ENCODE data around the gene ST6GALNAC3.
"Not testable (repeated sequence)": the region's sequence is repeated elsewhere in the genome, so short reads cannot be mapped to it uniquely, and the experiment has no call there.

Gene ST6GALNAC3

GRCh38 chr1:76341816-76342215, 267.3 kb downstream of the ST6GALNAC3 start:
- not testable (repeated sequence) for ATAC-seq (replicated peaks); H3K4me3 Mint-ChIP-seq; H3K27me3 Mint-ChIP-seq; H3K9me3 Mint-ChIP-seq; DNase-seq; H3K27ac Mint-ChIP-seq
- Mint-ChIP-seq H3K36me3 (peaks cover 9 to 15% of the 10 kb centered on the region in 2 donors), H3K4me1 (peaks cover 3 to 13% of the 10 kb centered on the region in 2 donors)

- no peak overlapping the region for H3K4me3 Mint-ChIP-seq
- H3K27me3 Mint-ChIP-seq, result no peaks in the 10 kb centered on the region
- peaks cover 3 to 13% of the 10 kb centered on the region in 2 donors for H3K4me1 Mint-ChIP-seq
- H3K36me3 Mint-ChIP-seq, result peaks cover 12 to 15% of the 10 kb centered on the region in 2 donors
- DNase-seq (no peak), ATAC-seq (replicated peaks) (no peak)
- no peak overlapping the region for H3K27ac Mint-ChIP-seq
- H3K9me3 Mint-ChIP-seq, result peaks cover 3 to 5% of the 10 kb centered on the region in 2 donors
Measured at GRCh38 chr1:76343356-76343755, 268.8 kb downstream of the ST6GALNAC3 start.

GRCh38 chr1:76351655-76352054, 277.1 kb downstream of the ST6GALNAC3 start:
- peaks cover 6 to 11% of the 10 kb centered on the region in 2 donors for H3K4me1 Mint-ChIP-seq
- ATAC-seq (replicated peaks), result no peak
- H3K27ac Mint-ChIP-seq, result no peak overlapping the region
- DNase-seq, result no peak
- peaks cover 0 to 2% of the 10 kb centered on the region in 2 donors for H3K9me3 Mint-ChIP-seq
- peaks cover 3 to 10% of the 10 kb centered on the region in 2 donors for H3K36me3 Mint-ChIP-seq
- no peak overlapping the region for H3K4me3 Mint-ChIP-seq
- no peaks in the 10 kb centered on the region for H3K27me3 Mint-ChIP-seq

GRCh38 chr1:76352741-76353435, 278.3 kb downstream of the ST6GALNAC3 start:
- no peaks in the 10 kb centered on the region for H3K27me3 Mint-ChIP-seq
- H3K27ac Mint-ChIP-seq, result no peak overlapping the region
- DNase-seq (no peak), ATAC-seq (replicated peaks) (no peak)
- peaks cover 0 to 2% of the 10 kb centered on the region in 2 donors for H3K9me3 Mint-ChIP-seq
- H3K4me1 Mint-ChIP-seq, result peaks cover 6 to 11% of the 10 kb centered on the region in 2 donors
- no peak overlapping the region for H3K4me3 Mint-ChIP-seq
- H3K36me3 Mint-ChIP-seq, result peaks cover 3 to 10% of the 10 kb centered on the region in 2 donors

GRCh38 chr1:76354236-76354635, 279.7 kb downstream of the ST6GALNAC3 start:
- DNase-seq (no peak), ATAC-seq (replicated peaks) (no peak)
- no peak overlapping the region for H3K4me3 Mint-ChIP-seq
- no peak overlapping the region for H3K27ac Mint-ChIP-seq
- H3K9me3 Mint-ChIP-seq, result peaks cover 0 to 2% of the 10 kb centered on the region in 2 donors
- H3K36me3 Mint-ChIP-seq, result peaks cover 9% of the 10 kb centered on the region in 2 donors
- H3K27me3 Mint-ChIP-seq, result no peaks in the 10 kb centered on the region
- H3K4me1 Mint-ChIP-seq, result peaks cover 6 to 11% of the 10 kb centered on the region in 2 donors

- no peaks in the 10 kb centered on the region for H3K36me3 Mint-ChIP-seq
- H3K27me3 Mint-ChIP-seq, result no peaks in the 10 kb centered on the region
- ATAC-seq (replicated peaks) (no peak), DNase-seq (no peak)
- H3K27ac Mint-ChIP-seq, result no peak overlapping the region
- H3K4me1 Mint-ChIP-seq, result peaks cover 0 to 4% of the 10 kb centered on the region in 2 donors
- no peaks in the 10 kb centered on the region for H3K9me3 Mint-ChIP-seq
- no peak overlapping the region for H3K4me3 Mint-ChIP-seq
Measured at GRCh38 chr1:76366726-76367125, 292.2 kb downstream of the ST6GALNAC3 start.

GRCh38 chr1:76371941-76372340, 297.4 kb downstream of the ST6GALNAC3 start:
- DNase-seq (no peak), ATAC-seq (replicated peaks) (no peak)
- H3K27me3 Mint-ChIP-seq, result no peaks in the 10 kb centered on the region
- H3K9me3 Mint-ChIP-seq, result peaks cover 4% of the 10 kb centered on the region in 2 donors
- no peak overlapping the region for H3K4me3 Mint-ChIP-seq
- no peak overlapping the region for H3K27ac Mint-ChIP-seq
- H3K4me1 Mint-ChIP-seq, result peaks cover 9% of the 10 kb centered on the region in 2 donors
- H3K36me3 Mint-ChIP-seq, result peaks cover 2 to 4% of the 10 kb centered on the region in 2 donors

GRCh38 chr1:76374086-76374485, 299.5 kb downstream of the ST6GALNAC3 start:
- peaks cover 11 to 15% of the 10 kb centered on the region in 2 donors for H3K4me1 Mint-ChIP-seq
- peaks cover 6 to 8% of the 10 kb centered on the region in 2 donors for H3K9me3 Mint-ChIP-seq
- ATAC-seq (replicated peaks), result no peak
- H3K36me3 Mint-ChIP-seq, result peaks cover 4 to 14% of the 10 kb centered on the region in 2 donors
- DNase-seq, result no peak
- H3K27me3 Mint-ChIP-seq, result no peaks in the 10 kb centered on the region
- H3K4me3 Mint-ChIP-seq, result no peak overlapping the region
- no peak overlapping the region for H3K27ac Mint-ChIP-seq

GRCh38 chr1:76377247-76377646, 302.7 kb downstream of the ST6GALNAC3 start:
- H3K4me3 Mint-ChIP-seq, result no peak overlapping the region
- peak; percentile 51 to 67 for ATAC-seq (replicated peaks)
- H3K27ac Mint-ChIP-seq, result no peak overlapping the region
- peaks cover 8 to 20% of the 10 kb centered on the region in 2 donors for H3K36me3 Mint-ChIP-seq
- DNase-seq, result no peak
- no peaks in the 10 kb centered on the region for H3K27me3 Mint-ChIP-seq
- H3K9me3 Mint-ChIP-seq, result peaks cover 8 to 11% of the 10 kb centered on the region in 2 donors
- peaks cover 11 to 15% of the 10 kb centered on the region in 2 donors for H3K4me1 Mint-ChIP-seq

- no peak overlapping the region for H3K27ac Mint-ChIP-seq
- no peak for DNase-seq
- peaks cover 12% of the 10 kb centered on the region in 2 donors for H3K9me3 Mint-ChIP-seq
- H3K36me3 Mint-ChIP-seq, result peaks cover 6 to 20% of the 10 kb centered on the region in 2 donors
- no peaks in the 10 kb centered on the region for H3K27me3 Mint-ChIP-seq
- peaks cover 11 to 15% of the 10 kb centered on the region in 2 donors for H3K4me1 Mint-ChIP-seq
- no peak overlapping the region for H3K4me3 Mint-ChIP-seq
- ATAC-seq (replicated peaks), result no peak
Measured at GRCh38 chr1:76379506-76379905, 305.0 kb downstream of the ST6GALNAC3 start.

- Mint-ChIP-seq H3K27ac (no peak overlapping the region), H3K4me1 (peaks cover 8 to 10% of the 10 kb centered on the region in 2 donors), H3K4me3 (no peak overlapping the region), H3K36me3 (peaks cover 6 to 16% of the 10 kb centered on the region in 2 donors), H3K27me3 (no peaks in the 10 kb centered on the region), H3K9me3 (peaks cover 8% of the 10 kb centered on the region in 2 donors)
- no peak for DNase-seq
- no peak for ATAC-seq (replicated peaks)
Measured at GRCh38 chr1:76381450-76382097, 307.0 kb downstream of the ST6GALNAC3 start.

- H3K27me3 Mint-ChIP-seq, result no peaks in the 10 kb centered on the region
- H3K27ac Mint-ChIP-seq, result no peak overlapping the region
- ATAC-seq (replicated peaks), result no peak
- H3K4me3 Mint-ChIP-seq, result no peak overlapping the region
- peaks cover 0 to 3% of the 10 kb centered on the region in 2 donors for H3K4me1 Mint-ChIP-seq
- no peaks in the 10 kb centered on the region for H3K36me3 Mint-ChIP-seq
- DNase-seq, result no peak
- peaks cover 2 to 4% of the 10 kb centered on the region in 2 donors for H3K9me3 Mint-ChIP-seq
Measured at GRCh38 chr1:76388261-76388660, 313.7 kb downstream of the ST6GALNAC3 start.

- H3K4me3 Mint-ChIP-seq, result no peak overlapping the region
- peaks cover 0 to 3% of the 10 kb centered on the region in 2 donors for H3K4me1 Mint-ChIP-seq
- DNase-seq, result no peak
- no peak for ATAC-seq (replicated peaks)
- H3K36me3 Mint-ChIP-seq, result peaks cover 0 to 1% of the 10 kb centered on the region in 2 donors
- H3K9me3 Mint-ChIP-seq, result peaks cover under 1 to 4% of the 10 kb centered on the region in 2 donors
- H3K27ac Mint-ChIP-seq, result no peak overlapping the region
- H3K27me3 Mint-ChIP-seq, result no peaks in the 10 kb centered on the region
Measured at GRCh38 chr1:76390456-76390855, 315.9 kb downstream of the ST6GALNAC3 start.

- Mint-ChIP-seq H3K4me3 (no peak overlapping the region), H3K9me3 (peaks cover 3 to 7% of the 10 kb centered on the region in 2 donors), H3K27me3 (no peaks in the 10 kb centered on the region), H3K27ac (no peak overlapping the region), H3K36me3 (peaks cover 0 to 4% of the 10 kb centered on the region in 2 donors), H3K4me1 (no peaks in the 10 kb centered on the region)
- no peak for DNase-seq
- no peak for ATAC-seq (replicated peaks)
Measured at GRCh38 chr1:76395059-76395458, 320.5 kb downstream of the ST6GALNAC3 start.

GRCh38 chr1:76402128-76402527, 327.6 kb downstream of the ST6GALNAC3 start:
- Mint-ChIP-seq H3K9me3 (peaks cover 0 to 9% of the 10 kb centered on the region in 2 donors), H3K4me1 (peaks cover 2 to 4% of the 10 kb centered on the region in 2 donors), H3K36me3 (peaks cover 5 to 10% of the 10 kb centered on the region in 2 donors), H3K27me3 (no peaks in the 10 kb centered on the region), H3K27ac (no peak overlapping the region), H3K4me3 (no peak overlapping the region)
- DNase-seq (no peak), ATAC-seq (replicated peaks) (no peak)

Data from stimulated activated naive B cell treated with anti-CD40 and anti-IgM and Interleukin-4, amounts not matched to agents 10 μg/mL and 1 μg/mL and 100 μg/mL, for 72 hours (primary cell).